ENCODE measurements around the gene SCFD2.

DNA sequence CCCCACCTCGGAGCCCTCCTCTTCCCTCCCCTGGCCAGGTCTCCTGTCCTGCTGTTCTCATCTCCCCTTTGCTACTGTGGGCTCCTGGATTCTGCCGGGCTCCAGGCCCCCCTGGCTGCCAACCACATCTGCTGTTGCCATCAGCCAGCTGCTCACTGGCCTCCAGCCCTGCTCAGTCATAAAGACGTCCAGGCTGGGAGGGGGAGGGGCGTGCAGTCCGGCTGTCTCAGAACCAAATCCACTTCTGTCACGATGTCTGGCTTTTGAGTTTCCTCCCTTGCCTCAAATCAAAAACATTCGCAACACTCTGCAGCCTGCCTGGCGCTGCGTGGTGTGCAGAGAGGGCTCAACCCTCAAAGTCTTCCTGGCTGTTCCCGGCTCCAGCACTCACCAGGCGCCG lies 496.7 kb downstream of the SCFD2 start:
- TF ChIP-seq EZH2 (IDR thresholded peaks at IDR 0.05; ENCODE audit: insufficient read depth, poor library complexity, severe bottlenecking) (no peak), EZH2phosphoT487 (IDR thresholded peaks at IDR 0.05; ENCODE audit: insufficient read depth, low read depth) (no peak)
